ENCODE measurements around the gene ANKRD6.

GRCh38 chr6:89585154-89585553 lies 152.2 kb downstream of the ANKRD6 start:
- TF ChIP-seq POLR2A (IDR thresholded peaks at IDR 0.05) (no peak), CTCF (IDR thresholded peaks at IDR 0.05) (no peak)

Measured in vagina (tissue), 2 donors.